SK-N-SH treated with all-trans-retinoic acid at 6 μM for 48 hours (cell line): ENCODE measurements around the gene CDK15.

Experiments
- ATAC-seq: fragments of 200-7000 bp; cut with Tn5 transposase; 3 replicates; pipeline ENCODE4 v1.9.1; 2020; ENCODE audit warnings: mild to moderate bottlenecking, moderate library complexity
- ARNTL ChIP-seq: fragments of 450-650 bp; formaldehyde crosslinking; IDR thresholded peaks from 2 replicates; pipeline ENCODE4 v1.5.0; 2020; ENCODE audit warnings: low read depth, mild to moderate bottlenecking, moderate library complexity, borderline replicate concordance
- BACH2 ChIP-seq: fragments of 250-450 bp; sonication (Bioruptor Pico); IDR thresholded peaks from 2 replicates; pipeline ENCODE4 v1.9.0; 2021; ENCODE audit warnings: mild to moderate bottlenecking, borderline replicate concordance
- CSDC2 ChIP-seq: fragments of 250-450 bp; sonication (Bioruptor Pico); IDR thresholded peaks from 2 replicates; pipeline ENCODE4 v1.5.0; 2020; ENCODE audit warnings: mild to moderate bottlenecking, moderate library complexity
- ESRRG ChIP-seq: fragments of 250-450 bp; sonication (Bioruptor Pico); IDR thresholded peaks from 2 replicates; pipeline ENCODE4 v1.6.1; 2021; ENCODE audit warnings: mild to moderate bottlenecking
- GLIS3 ChIP-seq: fragments of 250-450 bp; sonication (Bioruptor Pico); IDR thresholded peaks from 2 replicates; pipeline ENCODE4 v1.5.0; 2020; ENCODE audit warnings: mild to moderate bottlenecking, moderate library complexity
- ISL1 ChIP-seq: fragments of 250-450 bp; sonication (Bioruptor Pico); IDR thresholded peaks from 2 replicates; pipeline ENCODE4 v2.1.2; 2022; ENCODE audit warnings: mild to moderate bottlenecking, moderate library complexity
- OSR1 ChIP-seq: fragments of 250-450 bp; sonication (Bioruptor Pico); IDR thresholded peaks from 2 replicates; pipeline ENCODE4 v1.8.0; 2022; ENCODE audit warnings: moderate library complexity, mild to moderate bottlenecking, inconsistent platforms
- PPARA ChIP-seq: fragments of 250-450 bp; sonication (Bioruptor Pico); IDR thresholded peaks from 2 replicates; pipeline ENCODE4 v1.5.0; 2020; ENCODE audit warnings: mild to moderate bottlenecking, borderline replicate concordance
- RARB ChIP-seq: fragments of 250-450 bp; sonication (Bioruptor Pico); IDR thresholded peaks from 2 replicates; pipeline ENCODE4 v1.8.0; 2021; ENCODE audit warnings: mild to moderate bottlenecking, moderate library complexity
- SNAI2 ChIP-seq: fragments of 250-450 bp; sonication (Bioruptor Pico); IDR thresholded peaks from 2 replicates; pipeline ENCODE4 v1.5.0; 2020; ENCODE audit warnings: mild to moderate bottlenecking, moderate library complexity
- TCF4 ChIP-seq: fragments of 250-450 bp; sonication (Bioruptor Pico); IDR thresholded peaks from 2 replicates; pipeline ENCODE4 v1.8.0; 2021; ENCODE audit warnings: mild to moderate bottlenecking, moderate library complexity, borderline replicate concordance
- TOX ChIP-seq: fragments of 250-450 bp; sonication (Bioruptor Pico); IDR thresholded peaks from 2 replicates; pipeline ENCODE4 v1.8.0; 2021; ENCODE audit warnings: mild to moderate bottlenecking, moderate library complexity, borderline replicate concordance
- ZC3H10 ChIP-seq: fragments of 250-450 bp; sonication (Bioruptor Pico); IDR thresholded peaks from 2 replicates; pipeline ENCODE4 v1.5.1; 2021; ENCODE audit warnings: mild to moderate bottlenecking, moderate library complexity
- ZFP3 ChIP-seq: fragments of 250-450 bp; sonication (Bioruptor Pico); IDR thresholded peaks from 2 replicates; pipeline ENCODE4 v1.5.0; 2020; ENCODE audit warnings: mild to moderate bottlenecking, moderate library complexity
- ZFP30 ChIP-seq: fragments of 450-650 bp; formaldehyde crosslinking; IDR thresholded peaks from 2 replicates; pipeline ENCODE4 v1.5.0; 2022; ENCODE audit warnings: mild to moderate bottlenecking, moderate library complexity
- ZNF565 ChIP-seq: fragments of 450-650 bp; formaldehyde crosslinking; conservative IDR thresholded peaks from 2 replicates; pipeline ENCODE4 v1.5.0; 2020; ENCODE audit warnings: low read depth, mild to moderate bottlenecking, moderate library complexity
- ZNF70 ChIP-seq: fragments of 450-650 bp; formaldehyde crosslinking; IDR thresholded peaks from 2 replicates; pipeline ENCODE4 v1.5.0; 2020; ENCODE audit warnings: mild to moderate bottlenecking, moderate library complexity
- ZNF8 ChIP-seq: fragments of 450-650 bp; formaldehyde crosslinking; IDR thresholded peaks from 2 replicates; pipeline ENCODE4 v1.5.0; 2020; ENCODE audit warnings: mild to moderate bottlenecking, moderate library complexity
- TF ChIP-seq, protein P1 (sequence below): fragments of 250-450 bp; sonication (Bioruptor Pico); IDR thresholded peaks from 2 replicates; pipeline ENCODE4 v1.5.0; 2020; ENCODE audit warnings: mild to moderate bottlenecking, moderate library complexity
- TF ChIP-seq, protein P2 (sequence below): fragments of 250-450 bp; sonication (Bioruptor Pico); IDR thresholded peaks from 2 replicates; pipeline ENCODE4 v1.8.0; 2021; ENCODE audit warnings: low read depth, mild to moderate bottlenecking, moderate library complexity, borderline replicate concordance
- TF ChIP-seq, protein P3 (sequence below): fragments of 250-450 bp; sonication (Bioruptor Pico); IDR thresholded peaks from 2 replicates; pipeline ENCODE4 v1.5.1; 2021; ENCODE audit warnings: mild to moderate bottlenecking, moderate library complexity
- TF ChIP-seq, protein P4 (sequence below): fragments of 250-450 bp; sonication (Bioruptor Pico); IDR thresholded peaks from 2 replicates; pipeline ENCODE4 v1.8.0; 2020; ENCODE audit warnings: mild to moderate bottlenecking, moderate library complexity, borderline replicate concordance
- TF ChIP-seq, protein P5 (sequence below): fragments of 250-450 bp; sonication (Bioruptor Pico); IDR thresholded peaks from 2 replicates; pipeline ENCODE4 v1.5.1; 2020; ENCODE audit warnings: low read depth, mild to moderate bottlenecking, moderate library complexity

The CDK15 gene

DNA sequence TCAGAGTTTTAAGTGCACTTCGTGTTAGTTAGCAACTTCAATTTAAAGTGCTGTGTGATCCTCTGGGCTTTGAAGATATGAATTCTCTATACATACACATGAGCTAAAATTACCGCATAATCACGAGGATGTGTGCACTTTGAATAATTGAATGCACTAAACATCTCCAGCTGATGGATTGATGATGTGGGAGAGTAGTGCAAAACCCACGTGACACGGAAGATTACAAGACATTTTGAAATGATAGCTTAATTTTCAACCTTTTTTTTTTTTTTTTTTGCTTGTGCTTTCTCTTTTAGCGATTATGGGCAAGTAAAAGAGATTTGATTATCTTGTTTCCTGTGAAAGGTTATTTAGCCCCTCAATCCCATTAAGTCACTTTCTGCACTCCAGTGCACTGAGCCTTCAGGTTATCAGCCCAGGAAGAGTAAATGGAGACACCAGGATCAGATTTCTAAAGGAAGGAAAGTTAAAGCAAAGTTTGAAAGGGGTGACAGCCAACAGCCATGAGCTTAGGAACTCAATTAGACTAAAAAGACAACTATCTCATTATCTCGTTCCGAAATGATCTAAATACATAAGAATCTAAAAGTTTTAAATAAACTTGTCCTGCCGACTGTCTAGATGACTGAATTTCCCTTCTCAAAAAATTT is 81.6 kb downstream of the CDK15 start:
- TF ChIP-seq ZFP3 (CRISPR knock-in tag) (no peak), SNAI2 (CRISPR knock-in tag) (no peak), ZNF70 (no peak), ZFP30 (CRISPR knock-in tag) (no peak), ARNTL (CRISPR knock-in tag) (no peak), PPARA (CRISPR knock-in tag) (no peak), ZNF565 (CRISPR knock-in tag) (no peak), BACH2 (no peak), TOX (CRISPR knock-in tag) (no peak), ESRRG (CRISPR knock-in tag) (no peak), ZNF8 (no peak), ISL1 (CRISPR knock-in tag) (no peak), GLIS3 (CRISPR knock-in tag) (no peak), ZC3H10 (CRISPR knock-in tag) (no peak), OSR1 (CRISPR knock-in tag) (no peak), RARB (no peak)
- TF ChIP-seq, protein P1, sequence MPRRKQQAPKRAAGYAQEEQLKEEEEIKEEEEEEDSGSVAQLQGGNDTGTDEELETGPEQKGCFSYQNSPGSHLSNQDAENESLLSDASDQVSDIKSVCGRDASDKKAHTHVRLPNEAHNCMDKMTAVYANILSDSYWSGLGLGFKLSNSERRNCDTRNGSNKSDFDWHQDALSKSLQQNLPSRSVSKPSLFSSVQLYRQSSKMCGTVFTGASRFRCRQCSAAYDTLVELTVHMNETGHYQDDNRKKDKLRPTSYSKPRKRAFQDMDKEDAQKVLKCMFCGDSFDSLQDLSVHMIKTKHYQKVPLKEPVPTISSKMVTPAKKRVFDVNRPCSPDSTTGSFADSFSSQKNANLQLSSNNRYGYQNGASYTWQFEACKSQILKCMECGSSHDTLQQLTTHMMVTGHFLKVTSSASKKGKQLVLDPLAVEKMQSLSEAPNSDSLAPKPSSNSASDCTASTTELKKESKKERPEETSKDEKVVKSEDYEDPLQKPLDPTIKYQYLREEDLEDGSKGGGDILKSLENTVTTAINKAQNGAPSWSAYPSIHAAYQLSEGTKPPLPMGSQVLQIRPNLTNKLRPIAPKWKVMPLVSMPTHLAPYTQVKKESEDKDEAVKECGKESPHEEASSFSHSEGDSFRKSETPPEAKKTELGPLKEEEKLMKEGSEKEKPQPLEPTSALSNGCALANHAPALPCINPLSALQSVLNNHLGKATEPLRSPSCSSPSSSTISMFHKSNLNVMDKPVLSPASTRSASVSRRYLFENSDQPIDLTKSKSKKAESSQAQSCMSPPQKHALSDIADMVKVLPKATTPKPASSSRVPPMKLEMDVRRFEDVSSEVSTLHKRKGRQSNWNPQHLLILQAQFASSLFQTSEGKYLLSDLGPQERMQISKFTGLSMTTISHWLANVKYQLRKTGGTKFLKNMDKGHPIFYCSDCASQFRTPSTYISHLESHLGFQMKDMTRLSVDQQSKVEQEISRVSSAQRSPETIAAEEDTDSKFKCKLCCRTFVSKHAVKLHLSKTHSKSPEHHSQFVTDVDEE (CRISPR knock-in tag): no peak
- TF ChIP-seq, protein P2, sequence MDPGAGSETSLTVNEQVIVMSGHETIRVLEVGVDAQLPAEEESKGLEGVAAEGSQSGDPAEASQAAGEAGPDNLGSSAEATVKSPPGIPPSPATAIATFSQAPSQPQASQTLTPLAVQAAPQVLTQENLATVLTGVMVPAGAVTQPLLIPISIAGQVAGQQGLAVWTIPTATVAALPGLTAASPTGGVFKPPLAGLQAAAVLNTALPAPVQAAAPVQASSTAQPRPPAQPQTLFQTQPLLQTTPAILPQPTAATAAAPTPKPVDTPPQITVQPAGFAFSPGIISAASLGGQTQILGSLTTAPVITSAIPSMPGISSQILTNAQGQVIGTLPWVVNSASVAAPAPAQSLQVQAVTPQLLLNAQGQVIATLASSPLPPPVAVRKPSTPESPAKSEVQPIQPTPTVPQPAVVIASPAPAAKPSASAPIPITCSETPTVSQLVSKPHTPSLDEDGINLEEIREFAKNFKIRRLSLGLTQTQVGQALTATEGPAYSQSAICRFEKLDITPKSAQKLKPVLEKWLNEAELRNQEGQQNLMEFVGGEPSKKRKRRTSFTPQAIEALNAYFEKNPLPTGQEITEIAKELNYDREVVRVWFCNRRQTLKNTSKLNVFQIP: no peak
- TF ChIP-seq, protein P3, sequence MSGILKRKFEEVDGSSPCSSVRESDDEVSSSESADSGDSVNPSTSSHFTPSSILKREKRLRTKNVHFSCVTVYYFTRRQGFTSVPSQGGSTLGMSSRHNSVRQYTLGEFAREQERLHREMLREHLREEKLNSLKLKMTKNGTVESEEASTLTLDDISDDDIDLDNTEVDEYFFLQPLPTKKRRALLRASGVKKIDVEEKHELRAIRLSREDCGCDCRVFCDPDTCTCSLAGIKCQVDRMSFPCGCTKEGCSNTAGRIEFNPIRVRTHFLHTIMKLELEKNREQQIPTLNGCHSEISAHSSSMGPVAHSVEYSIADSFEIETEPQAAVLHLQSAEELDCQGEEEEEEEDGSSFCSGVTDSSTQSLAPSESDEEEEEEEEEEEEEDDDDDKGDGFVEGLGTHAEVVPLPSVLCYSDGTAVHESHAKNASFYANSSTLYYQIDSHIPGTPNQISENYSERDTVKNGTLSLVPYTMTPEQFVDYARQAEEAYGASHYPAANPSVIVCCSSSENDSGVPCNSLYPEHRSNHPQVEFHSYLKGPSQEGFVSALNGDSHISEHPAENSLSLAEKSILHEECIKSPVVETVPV (CRISPR knock-in tag): no peak
- TF ChIP-seq, protein P4, sequence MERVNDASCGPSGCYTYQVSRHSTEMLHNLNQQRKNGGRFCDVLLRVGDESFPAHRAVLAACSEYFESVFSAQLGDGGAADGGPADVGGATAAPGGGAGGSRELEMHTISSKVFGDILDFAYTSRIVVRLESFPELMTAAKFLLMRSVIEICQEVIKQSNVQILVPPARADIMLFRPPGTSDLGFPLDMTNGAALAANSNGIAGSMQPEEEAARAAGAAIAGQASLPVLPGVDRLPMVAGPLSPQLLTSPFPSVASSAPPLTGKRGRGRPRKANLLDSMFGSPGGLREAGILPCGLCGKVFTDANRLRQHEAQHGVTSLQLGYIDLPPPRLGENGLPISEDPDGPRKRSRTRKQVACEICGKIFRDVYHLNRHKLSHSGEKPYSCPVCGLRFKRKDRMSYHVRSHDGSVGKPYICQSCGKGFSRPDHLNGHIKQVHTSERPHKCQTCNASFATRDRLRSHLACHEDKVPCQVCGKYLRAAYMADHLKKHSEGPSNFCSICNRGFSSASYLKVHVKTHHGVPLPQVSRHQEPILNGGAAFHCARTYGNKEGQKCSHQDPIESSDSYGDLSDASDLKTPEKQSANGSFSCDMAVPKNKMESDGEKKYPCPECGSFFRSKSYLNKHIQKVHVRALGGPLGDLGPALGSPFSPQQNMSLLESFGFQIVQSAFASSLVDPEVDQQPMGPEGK (CRISPR knock-in tag): no peak
- ATAC-seq: no peak

DNA sequence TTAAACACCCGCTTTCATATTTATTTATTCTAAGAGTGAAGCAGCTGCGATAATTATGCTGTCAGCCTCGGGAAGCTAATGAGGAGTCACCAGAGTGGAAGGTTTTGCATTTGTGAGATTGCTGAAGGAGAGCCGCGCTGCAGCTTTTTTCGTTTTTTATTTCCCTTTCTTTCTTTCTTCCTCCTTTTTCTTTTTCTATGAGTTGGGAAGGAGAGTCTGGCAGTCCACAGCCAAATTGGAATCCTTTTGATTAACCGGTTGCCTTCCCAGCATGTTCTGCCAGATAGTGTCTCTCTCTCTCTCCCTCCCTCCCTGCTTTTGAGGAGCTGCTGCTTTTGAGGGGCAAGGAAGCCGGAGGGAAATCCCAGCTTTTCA is 82.1 kb downstream of the CDK15 start:
- no peak for ATAC-seq
- TF ChIP-seq, protein P5, sequence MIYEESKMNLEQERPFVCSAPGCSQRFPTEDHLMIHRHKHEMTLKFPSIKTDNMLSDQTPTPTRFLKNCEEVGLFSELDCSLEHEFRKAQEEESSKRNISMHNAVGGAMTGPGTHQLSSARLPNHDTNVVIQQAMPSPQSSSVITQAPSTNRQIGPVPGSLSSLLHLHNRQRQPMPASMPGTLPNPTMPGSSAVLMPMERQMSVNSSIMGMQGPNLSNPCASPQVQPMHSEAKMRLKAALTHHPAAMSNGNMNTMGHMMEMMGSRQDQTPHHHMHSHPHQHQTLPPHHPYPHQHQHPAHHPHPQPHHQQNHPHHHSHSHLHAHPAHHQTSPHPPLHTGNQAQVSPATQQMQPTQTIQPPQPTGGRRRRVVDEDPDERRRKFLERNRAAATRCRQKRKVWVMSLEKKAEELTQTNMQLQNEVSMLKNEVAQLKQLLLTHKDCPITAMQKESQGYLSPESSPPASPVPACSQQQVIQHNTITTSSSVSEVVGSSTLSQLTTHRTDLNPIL: no peak
- TF ChIP-seq ZNF8 (no peak), TOX (CRISPR knock-in tag) (no peak), BACH2 (no peak), ISL1 (CRISPR knock-in tag) (no peak), GLIS3 (CRISPR knock-in tag) (no peak), PPARA (CRISPR knock-in tag) (no peak), TCF4 (CRISPR knock-in tag) (no peak), OSR1 (CRISPR knock-in tag) (no peak), ARNTL (CRISPR knock-in tag) (no peak), ZFP3 (CRISPR knock-in tag) (no peak), ZC3H10 (CRISPR knock-in tag) (no peak), ZFP30 (CRISPR knock-in tag) (no peak), CSDC2 (CRISPR knock-in tag) (no peak), RARB (no peak), ZNF565 (CRISPR knock-in tag) (no peak)
- TF ChIP-seq, protein P2: no peak
